ENCODE results near the gene SNX21.

SNX21 gene

DNA sequence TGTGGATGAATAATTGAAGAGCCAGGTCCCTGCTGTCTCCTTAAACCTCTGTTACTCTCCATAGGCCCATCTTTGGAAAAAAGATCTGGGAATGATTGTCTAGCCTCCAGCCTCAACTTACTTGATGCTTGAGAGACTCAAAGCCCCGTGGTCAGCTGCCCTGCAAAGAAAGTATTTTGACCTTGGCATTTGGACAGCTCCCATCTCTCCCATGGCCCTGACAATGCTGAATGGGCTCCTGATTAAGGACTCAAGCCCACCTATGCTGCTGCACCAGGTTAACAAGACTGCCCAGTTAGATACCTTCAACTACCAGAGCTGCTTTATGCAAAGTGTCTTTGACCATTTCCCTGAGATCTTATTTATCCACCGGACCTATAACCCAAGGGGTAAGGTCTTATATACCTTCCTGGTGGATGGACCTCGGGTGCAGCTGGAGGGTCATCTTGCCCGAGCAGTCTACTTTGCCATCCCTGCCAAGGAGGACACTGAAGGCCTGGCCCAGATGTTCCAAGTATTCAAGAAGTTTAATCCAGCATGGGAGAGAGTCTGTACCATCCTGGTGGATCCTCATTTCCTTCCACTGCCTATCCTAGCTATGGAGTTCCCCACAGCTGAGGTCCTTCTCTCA, 49.0 kb downstream of the SNX21 start:
- DNase-seq, result no peak

- DNase-seq, result no peak
Measured at GRCh38 chr20:45883100-45883469, 49.5 kb downstream of the SNX21 start.

GRCh38 chr20:45886590-45887345, 53.2 kb downstream of the SNX21 start:
- DNase-seq, result no peak

DNA sequence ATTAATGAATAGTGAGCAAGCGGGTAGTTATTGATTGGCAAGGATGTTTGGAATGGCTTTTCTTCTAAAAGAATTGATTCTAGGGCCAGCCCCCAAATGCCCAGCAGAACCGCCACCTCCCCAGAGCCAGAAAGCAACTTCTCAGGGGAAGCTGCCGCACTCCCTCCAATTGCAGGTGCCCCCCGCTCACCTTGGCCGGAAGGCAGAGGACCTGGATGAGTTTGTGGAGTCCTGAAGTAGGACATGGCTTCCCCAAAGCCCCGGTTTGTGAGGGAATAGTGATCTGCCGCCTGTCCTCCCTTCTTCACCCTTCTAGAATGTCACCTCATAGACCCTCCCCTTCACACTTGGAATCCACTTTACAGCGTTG, 53.7 kb downstream of the SNX21 start, which contains the start of gene SPATA25:
SPATA25 (minus strand) TSS at position 277 of the 370 bp plus-strand sequence; CDS start at position 245, 32 bp downstream.
- DNase-seq, result no peak

DNA sequence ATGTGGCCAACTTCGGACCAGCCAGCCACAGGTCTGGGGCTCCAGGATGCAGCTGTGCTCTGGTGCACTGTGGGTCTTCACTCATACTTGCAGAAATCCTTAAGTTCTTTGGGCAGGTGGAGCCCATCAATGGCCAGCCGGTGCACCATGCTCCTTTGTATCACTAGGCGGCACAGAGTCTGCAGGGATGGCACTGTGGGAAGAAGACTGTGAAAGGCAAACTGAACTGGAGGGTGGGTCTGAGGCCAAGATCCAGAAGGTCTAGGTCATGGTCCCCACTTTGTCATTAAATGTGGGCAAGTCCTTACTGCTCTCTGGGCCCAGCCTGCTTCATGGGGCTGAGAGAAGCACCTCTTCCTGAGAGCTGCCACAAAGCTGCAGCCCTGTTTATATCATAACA, 55.1 kb downstream of the SNX21 start:
- no peak for DNase-seq

- peak; percentile 90 for DNase-seq
Measured at GRCh38 chr20:45890077-45890984, 56.7 kb downstream of the SNX21 start.

- DNase-seq, result peak; percentile 95
Measured at GRCh38 chr20:45890985-45891983, 57.7 kb downstream of the SNX21 start, which contains the start of the genes CTSA and NEURL2. Gene CTSA (plus strand): TSS chr20:45891335. CDS start chr20:45891569, 234 bp downstream. Gene NEURL2 (minus strand): TSS chr20:45891208. CDS start chr20:45890991, 217 bp downstream.

DNA sequence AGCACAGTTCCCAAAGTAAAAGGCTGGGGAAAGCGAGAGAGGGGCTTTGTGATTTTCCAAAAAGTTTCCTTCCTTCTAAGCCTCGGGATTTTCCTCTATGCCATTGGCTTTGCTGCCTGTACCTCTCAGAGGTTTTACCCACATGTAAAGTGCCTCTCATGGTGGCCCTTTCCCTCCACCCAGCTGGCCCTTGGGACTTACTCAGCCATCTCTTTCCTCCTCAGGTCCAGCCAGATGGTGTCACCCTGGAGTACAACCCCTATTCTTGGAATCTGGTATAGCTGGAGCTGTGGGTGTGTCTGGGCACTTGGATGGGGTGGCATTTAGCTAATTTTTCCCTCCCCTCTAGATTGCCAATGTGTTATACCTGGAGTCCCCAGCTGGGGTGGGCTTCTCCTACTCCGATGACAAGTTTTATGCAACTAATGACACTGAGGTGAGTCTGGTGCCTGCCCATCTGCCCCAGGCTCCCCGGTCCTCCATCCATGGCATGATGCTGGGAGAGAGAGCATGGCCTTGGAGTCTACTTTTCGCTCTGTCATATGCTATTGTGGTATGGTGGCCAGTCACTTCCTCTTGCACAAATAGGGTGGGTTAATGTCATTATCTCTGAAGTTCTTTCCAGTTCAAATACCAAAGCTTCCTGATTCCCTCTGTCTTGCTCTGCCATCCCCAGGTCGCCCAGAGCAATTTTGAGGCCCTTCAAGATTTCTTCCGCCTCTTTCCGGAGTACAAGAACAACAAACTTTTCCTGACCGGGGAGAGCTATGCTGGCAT, 58.6 kb downstream of the SNX21 start:
- DNase-seq, result no peak
